ENCODE data around the gene TMEM163. TPM values are rescaled to one million over a fixed set of nuclear protein-coding genes. Genes with fewer than 3 reads are reported as not detected.
A peak's percentile ranks its signal among the peaks of the same experiment; 100 is the strongest.

TMEM163 gene
- polyA plus RNA-seq (2013), result 0.36 and 0.41 TPM in 2 replicates

DNA sequence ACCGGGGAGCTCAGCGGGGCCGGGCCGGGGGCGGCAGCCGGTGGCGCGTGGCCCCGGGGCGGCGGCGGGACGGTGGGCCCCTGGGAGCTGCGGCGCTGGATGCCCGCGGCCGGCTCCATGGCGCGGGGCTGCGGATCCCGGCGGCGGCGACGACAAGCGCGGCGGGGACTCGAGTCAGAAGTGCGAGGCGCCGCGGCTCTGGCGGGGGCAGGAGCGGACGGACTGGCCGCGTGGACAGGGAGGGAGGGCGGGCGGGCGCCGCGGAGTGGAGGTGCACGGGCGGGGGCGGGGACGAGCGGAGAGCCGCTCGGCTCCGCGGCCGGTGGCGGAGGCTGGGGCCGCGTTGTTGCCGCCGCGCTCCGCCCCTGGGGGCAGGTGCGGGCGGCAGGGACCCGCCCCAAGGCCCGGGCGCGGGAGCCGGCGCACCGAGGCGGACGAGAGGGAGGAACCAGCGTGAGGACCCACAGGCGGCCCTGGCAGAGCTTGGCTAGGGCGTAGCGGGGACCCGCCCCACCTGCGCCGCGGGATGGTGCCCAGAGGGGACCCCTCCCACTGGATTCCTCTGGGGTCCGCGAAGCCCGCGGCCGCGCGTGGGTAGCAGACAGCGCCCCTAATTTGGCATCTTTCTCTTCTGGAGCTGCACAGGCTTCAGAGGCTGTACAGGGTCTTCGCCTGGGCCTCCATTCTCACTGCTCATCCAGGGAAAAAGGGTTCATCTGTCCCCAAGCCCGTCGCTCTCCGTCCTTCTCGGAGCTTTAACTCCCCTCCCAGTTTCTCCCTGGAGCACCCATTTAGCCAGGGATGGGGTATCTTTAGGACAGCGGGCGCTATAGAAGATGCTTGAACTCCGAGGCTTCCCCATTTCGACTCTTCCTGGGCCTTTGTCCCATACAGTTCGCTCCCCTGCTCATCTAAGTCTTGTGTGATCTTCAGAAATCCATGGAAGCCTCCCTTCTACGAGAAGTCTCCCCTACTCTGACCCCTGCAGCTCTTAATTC lies at the start of gene TMEM163:
Gene TMEM163 (minus strand): TSS at position 184 of the 998 bp plus-strand sequence.
- WGBS (ENCODE audit: extremely low coverage, insufficient coverage, insufficient read length), result no CpG with 5 or more reads among the region's 99 CpGs
- Histone ChIP-seq H3K79me2 (ENCODE audit: control insufficient read depth, insufficient read depth, low read length, poor library complexity) (no peaks in the 10 kb centered on the region), H2BK5ac (ENCODE audit: low read depth, low read length, poor library complexity) (no peak within 1 kb of the TSS), H2AK5ac (ENCODE audit: low read length) (no peak within 1 kb of the TSS), H3K4me1 (ENCODE audit: control insufficient read depth in 1 of 2, insufficient read depth in 2 of 2, low read length in 2 of 2) (peaks cover 10 to 15% of the 10 kb centered on the region in 2 experiments), H3K4me3 (ENCODE audit: low read depth, low read length) (peak within 1 kb of the TSS; percentile 56), H3K36me3 (ENCODE audit: control insufficient read depth in 1 of 2, insufficient read depth in 2 of 2, low read length in 2 of 2) (no peaks in the 10 kb centered on the region), H2AFZ (ENCODE audit: insufficient read depth, low read length, poor library complexity) (peak within 1 kb of the TSS; percentile 66), H4K8ac (ENCODE audit: low read depth, low read length) (no peak within 1 kb of the TSS), H3K4ac (ENCODE audit: low read depth, low read length) (no peak within 1 kb of the TSS), H4K12ac (ENCODE audit: low read depth, low read length) (no peak within 1 kb of the TSS), H3K27ac (ENCODE audit: low read depth, low read length) (no peak within 1 kb of the TSS), H3K23ac (ENCODE audit: low read length) (no peak within 1 kb of the TSS), H3K18ac (ENCODE audit: low read length) (no peak within 1 kb of the TSS), H3K27me3 (ENCODE audit: insufficient read depth, low read length) (peaks cover 40% of the 10 kb centered on the region), H3K79me1 (ENCODE audit: low read length) (no peaks in the 10 kb centered on the region), H4K91ac (ENCODE audit: low read depth, low read length) (no peak within 1 kb of the TSS), H2BK12ac (ENCODE audit: low read length) (no peak within 1 kb of the TSS), H3K9ac (ENCODE audit: low read length) (no peak within 1 kb of the TSS), H3K9me3 (ENCODE audit: insufficient read depth, low read depth, low read length) (peaks cover 4% of the 10 kb centered on the region), H2BK120ac (ENCODE audit: insufficient read depth, low read length, poor library complexity) (no peak within 1 kb of the TSS), H3K4me2 (ENCODE audit: low read length) (peak within 1 kb of the TSS; percentile 87), H3K14ac (ENCODE audit: low read length) (no peak within 1 kb of the TSS)
- DNase-seq, result peak in 1 of 2 donors; percentile 50

DNA sequence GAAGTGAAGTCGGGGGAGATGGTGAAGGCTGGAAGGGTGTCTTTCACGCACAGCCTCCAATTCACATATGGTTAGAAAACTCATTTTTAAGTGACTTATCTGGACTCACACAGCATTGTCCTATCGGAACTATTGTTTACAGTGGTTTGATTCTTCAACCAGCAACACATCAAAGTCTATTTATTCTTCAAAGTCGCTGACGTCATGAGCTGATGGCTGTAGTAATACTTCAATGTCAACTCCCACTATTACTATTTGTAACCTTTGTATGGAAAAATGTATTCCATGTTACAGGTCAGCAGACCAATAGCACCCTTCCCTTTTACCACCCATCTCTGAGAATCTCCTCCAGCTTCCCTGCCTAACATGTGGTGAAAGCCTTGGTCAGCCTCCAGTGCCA lies 47.8 kb upstream of the TMEM163 start:
- H2AFZ ChIP-seq (ENCODE audit: insufficient read depth, low read length, poor library complexity), result no peak overlapping the region
- H4K12ac ChIP-seq (ENCODE audit: low read depth, low read length), result no peak overlapping the region

GRCh38 chr2:134765987-134766386 lies 47.2 kb upstream of the TMEM163 start:
- H3K4me1 ChIP-seq (ENCODE audit: control insufficient read depth in 1 of 2, insufficient read depth in 2 of 2, low read length in 2 of 2), result peaks cover 2 to 4% of the 10 kb centered on the region in 2 experiments
- no peak overlapping the region for H4K12ac ChIP-seq (ENCODE audit: low read depth, low read length)
- H2BK12ac ChIP-seq (ENCODE audit: low read length), result no peak overlapping the region
- H3K79me2 ChIP-seq (ENCODE audit: control insufficient read depth, insufficient read depth, low read length, poor library complexity), result no peaks in the 10 kb centered on the region
- H3K79me1 ChIP-seq (ENCODE audit: low read length), result no peaks in the 10 kb centered on the region
- no peak overlapping the region for H2AFZ ChIP-seq (ENCODE audit: insufficient read depth, low read length, poor library complexity)
- H3K18ac ChIP-seq (ENCODE audit: low read length), result no peak overlapping the region
- no peak overlapping the region for H3K4me2 ChIP-seq (ENCODE audit: low read length)
- no peaks in the 10 kb centered on the region for H3K9me3 ChIP-seq (ENCODE audit: insufficient read depth, low read depth, low read length)
- no peak overlapping the region for H4K91ac ChIP-seq (ENCODE audit: low read depth, low read length)
- no peak overlapping the region for H4K8ac ChIP-seq (ENCODE audit: low read depth, low read length)
- no peak overlapping the region for H3K4ac ChIP-seq (ENCODE audit: low read depth, low read length)
- H3K9ac ChIP-seq (ENCODE audit: low read length), result no peak overlapping the region
- no peak overlapping the region for H2BK5ac ChIP-seq (ENCODE audit: low read depth, low read length, poor library complexity)
- no peak for DNase-seq
- H2AK5ac ChIP-seq (ENCODE audit: low read length), result no peak overlapping the region
- no peak overlapping the region for H2BK120ac ChIP-seq (ENCODE audit: insufficient read depth, low read length, poor library complexity)
- no peak overlapping the region for H3K4me3 ChIP-seq (ENCODE audit: low read depth, low read length)
- H3K36me3 ChIP-seq (ENCODE audit: control insufficient read depth in 1 of 2, insufficient read depth in 2 of 2, low read length in 2 of 2), result no peaks in the 10 kb centered on the region
- H3K27me3 ChIP-seq (ENCODE audit: insufficient read depth, low read length), result no peaks in the 10 kb centered on the region
- H3K27ac ChIP-seq (ENCODE audit: low read depth, low read length), result no peak overlapping the region
- H3K14ac ChIP-seq (ENCODE audit: low read length), result no peak overlapping the region
- H3K23ac ChIP-seq (ENCODE audit: low read length), result no peak overlapping the region

More for the DNA sequence above, 47.8 kb upstream of the TMEM163 start:
- no peak for DNase-seq
- Histone ChIP-seq H3K9me3 (ENCODE audit: insufficient read depth, low read depth, low read length) (no peaks in the 10 kb centered on the region), H3K14ac (ENCODE audit: low read length) (no peak overlapping the region), H3K4ac (ENCODE audit: low read depth, low read length) (no peak overlapping the region), H2BK120ac (ENCODE audit: insufficient read depth, low read length, poor library complexity) (no peak overlapping the region), H3K4me2 (ENCODE audit: low read length) (no peak overlapping the region), H3K27ac (ENCODE audit: low read depth, low read length) (no peak overlapping the region), H3K4me1 (ENCODE audit: control insufficient read depth in 1 of 2, insufficient read depth in 2 of 2, low read length in 2 of 2) (peaks cover 8 to 10% of the 10 kb centered on the region in 2 experiments), H3K23ac (ENCODE audit: low read length) (no peak overlapping the region), H3K18ac (ENCODE audit: low read length) (no peak overlapping the region), H4K8ac (ENCODE audit: low read depth, low read length) (no peak overlapping the region), H3K79me1 (ENCODE audit: low read length) (no peaks in the 10 kb centered on the region), H3K9ac (ENCODE audit: low read length) (no peak overlapping the region), H2AK5ac (ENCODE audit: low read length) (no peak overlapping the region), H4K91ac (ENCODE audit: low read depth, low read length) (no peak overlapping the region), H3K79me2 (ENCODE audit: control insufficient read depth, insufficient read depth, low read length, poor library complexity) (no peaks in the 10 kb centered on the region), H3K4me3 (ENCODE audit: low read depth, low read length) (no peak overlapping the region), H2BK12ac (ENCODE audit: low read length) (no peak overlapping the region), H3K27me3 (ENCODE audit: insufficient read depth, low read length) (no peaks in the 10 kb centered on the region), H3K36me3 (ENCODE audit: control insufficient read depth in 1 of 2, insufficient read depth in 2 of 2, low read length in 2 of 2) (no peaks in the 10 kb centered on the region), H2BK5ac (ENCODE audit: low read depth, low read length, poor library complexity) (no peak overlapping the region)
- WGBS (ENCODE audit: extremely low coverage, insufficient coverage, insufficient read length), result no CpG with 5 or more reads among the region's 5 CpGs

- H4K8ac ChIP-seq (ENCODE audit: low read depth, low read length), result no peak overlapping the region
- no peak overlapping the region for H2BK5ac ChIP-seq (ENCODE audit: low read depth, low read length, poor library complexity)
- H2AFZ ChIP-seq (ENCODE audit: insufficient read depth, low read length, poor library complexity), result no peak overlapping the region
- no peak overlapping the region for H3K27ac ChIP-seq (ENCODE audit: low read depth, low read length)
- H3K23ac ChIP-seq (ENCODE audit: low read length), result no peak overlapping the region
- H3K9ac ChIP-seq (ENCODE audit: low read length), result no peak overlapping the region
- H2BK12ac ChIP-seq (ENCODE audit: low read length), result no peak overlapping the region
- no peak overlapping the region for H2AK5ac ChIP-seq (ENCODE audit: low read length)
- no peaks in the 10 kb centered on the region for H3K4me1 ChIP-seq (ENCODE audit: control insufficient read depth in 1 of 2, insufficient read depth in 2 of 2, low read length in 2 of 2)
- H3K14ac ChIP-seq (ENCODE audit: low read length), result no peak overlapping the region
- H3K36me3 ChIP-seq (ENCODE audit: control insufficient read depth in 1 of 2, insufficient read depth in 2 of 2, low read length in 2 of 2), result no peaks in the 10 kb centered on the region
- no peaks in the 10 kb centered on the region for H3K79me1 ChIP-seq (ENCODE audit: low read length)
- no CpG with 5 or more reads among the region's 1 CpG for WGBS (ENCODE audit: extremely low coverage, insufficient coverage, insufficient read length)
- H2BK120ac ChIP-seq (ENCODE audit: insufficient read depth, low read length, poor library complexity), result no peak overlapping the region
- H3K27me3 ChIP-seq (ENCODE audit: insufficient read depth, low read length), result no peaks in the 10 kb centered on the region
- H3K18ac ChIP-seq (ENCODE audit: low read length), result no peak overlapping the region
- DNase-seq, result no peak
- H4K12ac ChIP-seq (ENCODE audit: low read depth, low read length), result no peak overlapping the region
- H4K91ac ChIP-seq (ENCODE audit: low read depth, low read length), result no peak overlapping the region
- H3K4me3 ChIP-seq (ENCODE audit: low read depth, low read length), result no peak overlapping the region
- H3K79me2 ChIP-seq (ENCODE audit: control insufficient read depth, insufficient read depth, low read length, poor library complexity), result no peaks in the 10 kb centered on the region
- no peak overlapping the region for H3K4ac ChIP-seq (ENCODE audit: low read depth, low read length)
- H3K9me3 ChIP-seq (ENCODE audit: insufficient read depth, low read depth, low read length), result no peaks in the 10 kb centered on the region
- no peak overlapping the region for H3K4me2 ChIP-seq (ENCODE audit: low read length)
Measured at GRCh38 chr2:134764164-134764563, 45.4 kb upstream of the TMEM163 start.
